HUES6 (cell line): Measurements from ENCODE around the gene NQO2.
"Not testable (repeated sequence)": the region's sequence is repeated elsewhere in the genome, so short reads cannot be mapped to it uniquely, and the experiment has no call there.

Experiments used
- H3K27ac ChIP-seq: 2 replicates; pipeline ENCODE4 v1.7.0; 2013; ENCODE audit warnings: low read depth, mild to moderate bottlenecking, low read length, inconsistent platforms
- H3K27me3 ChIP-seq: 2 replicates; pipeline ENCODE4 v1.6.1; 2013; ENCODE audit warnings: low read length; ENCODE audit not compliant: control insufficient read depth, insufficient read depth
- H3K36me3 ChIP-seq: 2 replicates; pipeline ENCODE4 v1.6.1; 2013; ENCODE audit warnings: low read length; ENCODE audit not compliant: control insufficient read depth, insufficient read depth
- H3K4me1 ChIP-seq: 2 replicates; pipeline ENCODE4 v1.6.1; 2013; ENCODE audit warnings: low read length; ENCODE audit not compliant: control insufficient read depth, insufficient read depth
- H3K4me3 ChIP-seq: 2 replicates; pipeline ENCODE4 v1.5.1; 2013; ENCODE audit warnings: low read depth, low read length
- H3K9ac ChIP-seq: one replicate; pipeline ENCODE4 v1.6.1; 2013; ENCODE audit warnings: mild to moderate bottlenecking, low read length
- H3K9me3 ChIP-seq: 2 replicates; pipeline ENCODE4 v1.6.1; 2013; ENCODE audit warnings: low read depth, low read length; ENCODE audit not compliant: control insufficient read depth, insufficient read depth

Gene NQO2

GRCh38 chr6:3041606-3042005 is 41.9 kb downstream of the NQO2 start:
- no peak overlapping the region for H3K27ac ChIP-seq
- H3K9me3 ChIP-seq: no peaks in the 10 kb centered on the region
- H3K9ac ChIP-seq: no peak overlapping the region
- H3K4me1 ChIP-seq: no peaks in the 10 kb centered on the region; the same call in 1 of the 2 replicates
- H3K27me3 ChIP-seq: no peaks in the 10 kb centered on the region
- no peak overlapping the region for H3K4me3 ChIP-seq
- H3K36me3 ChIP-seq: no peaks in the 10 kb centered on the region

- Histone ChIP-seq H3K4me3 (no peak overlapping the region), H3K9ac (no peak overlapping the region), H3K27me3 (no peaks in the 10 kb centered on the region), H3K4me1 (no peaks in the 10 kb centered on the region; the same call in 1 of the 2 replicates), H3K27ac (no peak overlapping the region), H3K36me3 (no peaks in the 10 kb centered on the region), H3K9me3 (no peaks in the 10 kb centered on the region)
These were observed 45.7 kb downstream of the NQO2 start for GRCh38 chr6:3045369-3045768.

GRCh38 chr6:3045777-3046176 is 46.1 kb downstream of the NQO2 start:
- no peak overlapping the region for H3K27ac ChIP-seq
- no peaks in the 10 kb centered on the region for H3K27me3 ChIP-seq
- no peaks in the 10 kb centered on the region for H3K36me3 ChIP-seq
- H3K4me3 ChIP-seq: no peak overlapping the region
- no peaks in the 10 kb centered on the region; the same call in 1 of the 2 replicates for H3K4me1 ChIP-seq
- H3K9me3 ChIP-seq: no peaks in the 10 kb centered on the region
- H3K9ac ChIP-seq: no peak overlapping the region

- H3K4me3 ChIP-seq: no peak overlapping the region
- no peaks in the 10 kb centered on the region; the same call in none of the 2 replicates for H3K4me1 ChIP-seq
- H3K36me3 ChIP-seq: no peaks in the 10 kb centered on the region
- H3K9me3 ChIP-seq: no peaks in the 10 kb centered on the region
- H3K27ac ChIP-seq: no peak overlapping the region
- no peaks in the 10 kb centered on the region for H3K27me3 ChIP-seq
- H3K9ac ChIP-seq: no peak overlapping the region
These were observed 46.6 kb downstream of the NQO2 start for GRCh38 chr6:3046295-3046694.

GRCh38 chr6:3048009-3048408 is 48.3 kb downstream of the NQO2 start:
- not testable (repeated sequence) for H3K36me3 ChIP-seq, H3K9me3 ChIP-seq, H3K27me3 ChIP-seq, H3K4me3 ChIP-seq, H3K4me1 ChIP-seq, H3K27ac ChIP-seq, H3K9ac ChIP-seq

GRCh38 chr6:3052481-3053230 is 53.0 kb downstream of the NQO2 start:
- H3K27me3 ChIP-seq: no peaks in the 10 kb centered on the region
- H3K36me3 ChIP-seq: no peaks in the 10 kb centered on the region
- no peak overlapping the region for H3K27ac ChIP-seq
- H3K4me3 ChIP-seq: peak overlapping the region; percentile 59
- no peaks in the 10 kb centered on the region for H3K9me3 ChIP-seq
- H3K4me1 ChIP-seq: peaks cover 20% of the 10 kb centered on the region
- no peak overlapping the region for H3K9ac ChIP-seq

- H3K27me3 ChIP-seq: no peaks in the 10 kb centered on the region
- H3K36me3 ChIP-seq: no peaks in the 10 kb centered on the region
- H3K27ac ChIP-seq: no peak overlapping the region
- H3K9me3 ChIP-seq: no peaks in the 10 kb centered on the region
- peak overlapping the region; percentile 59 for H3K4me3 ChIP-seq
- H3K9ac ChIP-seq: peak overlapping the region; percentile 54
- peaks cover 20% of the 10 kb centered on the region for H3K4me1 ChIP-seq
These were observed 53.5 kb downstream of the NQO2 start for GRCh38 chr6:3053231-3053508.

GRCh38 chr6:3054229-3055157 is 54.8 kb downstream of the NQO2 start:
- peak overlapping the region; percentile 64 for H3K9ac ChIP-seq
- peaks cover 20% of the 10 kb centered on the region for H3K4me1 ChIP-seq
- H3K27ac ChIP-seq: peak overlapping the region; percentile 3; the same call in 1 of the 2 replicates
- H3K27me3 ChIP-seq, H3K9me3 ChIP-seq, H3K36me3 ChIP-seq: not testable (repeated sequence)
- H3K4me3 ChIP-seq: peak overlapping the region; percentile 59

- H3K27ac ChIP-seq, H3K9ac ChIP-seq: not testable (repeated sequence)
- H3K4me3 ChIP-seq: peak overlapping the region; percentile 59
These were observed 55.4 kb downstream of the NQO2 start for GRCh38 chr6:3055158-3055499.

GRCh38 chr6:3057063-3057770 is 57.5 kb downstream of the NQO2 start:
- H3K4me3 ChIP-seq: no peak overlapping the region
- peaks cover 20% of the 10 kb centered on the region for H3K4me1 ChIP-seq
- no peaks in the 10 kb centered on the region for H3K9me3 ChIP-seq
- H3K36me3 ChIP-seq: no peaks in the 10 kb centered on the region
- no peak overlapping the region for H3K9ac ChIP-seq
- no peaks in the 10 kb centered on the region for H3K27me3 ChIP-seq
- no peak overlapping the region for H3K27ac ChIP-seq

More at GRCh38 chr6:3055158-3055499, 55.4 kb downstream of the NQO2 start:
- H3K36me3 ChIP-seq, H3K9me3 ChIP-seq, H3K27me3 ChIP-seq: not testable (repeated sequence)
- peaks cover 20% of the 10 kb centered on the region for H3K4me1 ChIP-seq

GRCh38 chr6:3058957-3059356 is 59.3 kb downstream of the NQO2 start:
- H3K4me3 ChIP-seq: no peak overlapping the region
- H3K27ac ChIP-seq: no peak overlapping the region
- H3K27me3 ChIP-seq: no peaks in the 10 kb centered on the region
- no peak overlapping the region for H3K9ac ChIP-seq
- H3K36me3 ChIP-seq: no peaks in the 10 kb centered on the region
- peaks cover 12% of the 10 kb centered on the region for H3K4me1 ChIP-seq
- no peaks in the 10 kb centered on the region for H3K9me3 ChIP-seq
